Breast epithelium (tissue), 3 donors: ENCODE data around the gene CFAP20DC.

Experiments used
- POLR2A ChIP-seq: fragments of 450-650 bp; IDR thresholded peaks from one replicate; pipeline ENCODE4 v1.6.1; 2016; ENCODE audit warnings: antibody characterized with exemption, mild to moderate bottlenecking, moderate library complexity
- TF ChIP-seq, protein P1 (sequence below), 3 donors: fragments of 450-650 bp; IDR thresholded peaks; one replicate each; pipeline ENCODE4 v1.5.1; 2016 to 2017; ENCODE audit warnings: antibody characterized with exemption in 3 of 3, mild to moderate bottlenecking in 3 of 3, moderate library complexity in 3 of 3

DNA sequence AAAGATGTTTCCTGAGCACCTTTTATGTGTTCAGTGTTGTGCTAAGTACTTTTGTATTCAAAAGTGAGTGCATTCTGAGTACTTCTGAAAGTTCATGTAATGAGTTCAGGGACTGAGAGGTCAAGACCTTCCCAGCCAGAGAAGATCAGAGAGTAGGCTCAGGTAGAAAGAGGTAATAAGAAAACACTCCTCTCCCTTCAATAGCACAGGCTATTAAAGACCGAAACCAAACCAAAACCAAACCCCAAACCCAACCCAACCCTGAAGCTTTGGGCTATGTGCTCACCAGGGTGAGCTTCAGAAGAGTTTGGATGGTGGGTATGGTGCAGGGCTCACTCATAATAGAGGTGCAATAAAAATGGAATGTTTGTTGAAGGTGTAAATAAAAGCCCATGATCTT, 306.5 kb downstream of the CFAP20DC start:
- TF ChIP-seq POLR2A: no peak
- TF ChIP-seq, protein P1, sequence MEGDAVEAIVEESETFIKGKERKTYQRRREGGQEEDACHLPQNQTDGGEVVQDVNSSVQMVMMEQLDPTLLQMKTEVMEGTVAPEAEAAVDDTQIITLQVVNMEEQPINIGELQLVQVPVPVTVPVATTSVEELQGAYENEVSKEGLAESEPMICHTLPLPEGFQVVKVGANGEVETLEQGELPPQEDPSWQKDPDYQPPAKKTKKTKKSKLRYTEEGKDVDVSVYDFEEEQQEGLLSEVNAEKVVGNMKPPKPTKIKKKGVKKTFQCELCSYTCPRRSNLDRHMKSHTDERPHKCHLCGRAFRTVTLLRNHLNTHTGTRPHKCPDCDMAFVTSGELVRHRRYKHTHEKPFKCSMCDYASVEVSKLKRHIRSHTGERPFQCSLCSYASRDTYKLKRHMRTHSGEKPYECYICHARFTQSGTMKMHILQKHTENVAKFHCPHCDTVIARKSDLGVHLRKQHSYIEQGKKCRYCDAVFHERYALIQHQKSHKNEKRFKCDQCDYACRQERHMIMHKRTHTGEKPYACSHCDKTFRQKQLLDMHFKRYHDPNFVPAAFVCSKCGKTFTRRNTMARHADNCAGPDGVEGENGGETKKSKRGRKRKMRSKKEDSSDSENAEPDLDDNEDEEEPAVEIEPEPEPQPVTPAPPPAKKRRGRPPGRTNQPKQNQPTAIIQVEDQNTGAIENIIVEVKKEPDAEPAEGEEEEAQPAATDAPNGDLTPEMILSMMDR (IDR thresholded peaks at IDR 0.05): no peak
